Left ventricle myocardium superior (tissue), 1 donor: ENCODE results near the gene HOXB8. TPM values are rescaled to one million over a fixed set of nuclear protein-coding genes. Genes with fewer than 3 reads are reported as not detected.

ENCODE experiments used
- ATAC-seq: fragments of 200-7000 bp; cut with Tn5 transposase; one replicate; pipeline ENCODE4 v1.9.1; 2020; ENCODE audit warnings: mild to moderate bottlenecking, moderate library complexity
- DNase-seq: peaks from one replicate; pipeline ENCODE4 v3.0.0-alpha.2; 2020
- intact Hi-C: fragments of 100-400 bp; cut with micrococcal nuclease; formaldehyde crosslinking; loops from one replicate; pipeline ENCODE4 v1.11.0; 2022
- total RNA-seq: library from RNA; stranded (reverse); fragmentation: NEBNext Ultra II Directional; extraction: Animal tissue kit (Norgen Biotek cat#: 25700); gene quantifications from one replicate; pipeline ENCODE4 v1.2.1, GENCODE V29; 2021
- donor health status: DM: no; HTN: yes; CAD: no; lungs with severe emphysema.

Gene HOXB8
- total RNA-seq, 1 donor from 2014 or later: not detected

DNA sequence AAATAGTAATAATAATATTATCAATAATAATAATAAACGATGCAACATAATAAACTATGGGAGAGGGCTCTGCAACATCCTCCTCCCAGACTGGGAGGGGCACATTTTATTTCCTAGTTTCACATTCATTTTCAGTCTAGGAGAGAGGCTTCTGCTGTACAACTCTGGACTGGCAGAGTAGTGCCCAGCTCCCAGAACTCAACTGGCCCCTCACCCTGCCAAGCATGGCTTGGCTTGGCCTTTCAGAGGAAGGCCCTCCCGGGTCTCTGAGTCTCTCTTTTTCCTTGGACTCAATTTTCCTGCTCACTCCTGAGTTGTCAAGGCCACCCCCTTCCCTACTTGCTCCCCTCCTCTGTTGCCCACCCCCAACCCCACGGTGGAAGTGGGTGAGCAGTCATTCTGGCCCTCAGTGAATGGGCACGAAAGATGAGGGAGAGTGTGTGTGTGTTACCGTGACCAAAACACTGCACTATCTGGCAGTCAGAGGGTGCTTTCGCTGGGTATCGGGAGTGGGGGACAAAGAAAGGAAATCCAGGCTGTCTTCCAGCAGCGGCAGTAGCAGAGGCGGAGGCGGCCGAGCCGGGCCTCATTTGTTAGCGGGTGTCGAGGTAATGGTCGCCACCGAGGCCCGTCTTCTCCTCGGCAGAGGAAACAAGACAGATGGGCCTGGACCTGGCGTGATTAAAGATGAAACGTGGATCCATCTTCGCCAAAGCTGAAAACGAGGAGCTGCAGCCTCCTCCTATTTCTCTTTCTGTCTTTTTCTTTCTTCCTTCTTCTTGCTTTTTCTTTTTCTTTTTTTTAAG, 39.2 kb downstream of the HOXB8 start:
- ATAC-seq (no peak), DNase-seq (no peak)
- intact Hi-C loops: no loop called here

DNA sequence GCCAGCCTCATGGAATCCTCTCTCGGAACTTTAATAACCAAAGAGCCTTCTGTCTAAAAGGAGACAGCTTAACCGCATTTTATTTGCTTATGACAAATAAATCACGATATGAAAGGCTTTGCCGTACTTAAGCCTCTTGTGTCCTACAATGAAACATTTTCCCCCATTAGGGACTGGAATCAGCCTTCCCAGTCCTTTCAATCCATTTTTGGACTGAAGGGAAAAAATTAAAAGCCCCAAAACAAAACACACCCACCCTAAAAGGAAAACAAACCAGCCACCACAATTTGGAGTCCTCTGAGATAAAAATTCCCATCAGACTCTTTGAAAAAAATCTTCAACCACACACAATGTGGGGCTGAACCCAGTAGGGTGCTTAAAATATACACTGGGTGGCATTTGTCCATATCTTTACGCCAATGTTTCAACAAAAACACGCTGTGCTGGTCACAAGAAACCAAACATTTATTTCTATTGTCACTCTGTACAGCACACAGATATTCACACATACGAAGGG, 40.0 kb downstream of the HOXB8 start:
- DNase-seq (no peak), ATAC-seq (no peak)
- intact Hi-C loops: no loop called here

DNA sequence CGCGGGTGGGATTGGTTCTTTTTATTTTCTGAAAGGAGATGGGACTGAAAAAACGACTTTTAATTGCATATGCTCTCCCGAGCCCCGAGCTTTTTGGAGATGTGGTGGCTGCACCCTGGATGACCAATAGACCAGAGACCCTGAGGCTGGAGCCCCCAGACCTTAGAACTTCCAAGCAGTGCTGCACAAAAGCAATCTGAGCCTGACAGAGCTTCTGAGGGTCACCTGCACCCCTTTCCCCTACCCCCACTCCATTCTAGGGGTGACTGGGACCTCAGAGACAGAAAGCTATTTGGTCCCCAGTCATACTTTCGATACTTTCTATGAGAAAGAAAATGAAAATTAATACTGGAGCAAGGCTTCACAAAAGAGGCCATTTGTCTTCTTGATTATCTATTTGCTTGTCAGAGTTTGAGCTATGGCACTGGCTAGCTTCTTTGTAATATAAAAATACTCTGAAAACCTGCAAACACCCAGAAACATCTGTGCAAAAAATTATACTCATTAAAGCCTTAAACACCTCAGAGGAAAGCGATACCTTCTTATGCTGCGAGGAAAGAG, 40.5 kb downstream of the HOXB8 start:
- no peak for DNase-seq
- ATAC-seq: no peak
- intact Hi-C loops: no loop called here

DNA sequence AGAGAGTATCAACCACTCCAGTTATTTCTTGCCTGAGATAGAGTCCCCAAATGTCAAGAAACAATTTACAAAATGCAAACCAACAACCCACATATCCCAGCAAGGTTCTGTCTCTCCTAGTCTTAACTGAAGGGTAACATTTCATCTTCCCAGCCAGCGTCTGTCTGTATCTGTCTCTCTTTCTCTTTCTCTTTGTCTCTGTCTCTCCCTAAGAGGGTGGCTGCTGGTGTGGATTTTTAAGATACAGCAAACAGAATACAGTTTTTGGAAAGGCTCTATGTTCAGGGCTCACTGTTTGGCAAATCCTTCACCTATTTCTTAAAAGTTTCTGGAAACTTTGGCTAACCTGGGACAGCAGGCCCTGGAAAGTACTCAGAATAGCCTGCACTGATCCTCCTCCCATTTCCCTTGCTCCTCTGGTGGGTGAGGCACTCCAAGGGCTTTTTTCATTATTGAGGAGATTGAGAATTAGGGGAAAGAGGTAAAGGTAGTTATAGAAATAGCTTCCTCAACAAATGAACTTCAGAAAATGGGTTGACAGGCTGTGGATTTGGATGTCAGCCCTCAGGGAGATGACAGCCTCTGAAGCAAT, 43.2 kb downstream of the HOXB8 start:
- DNase-seq: no peak
- intact Hi-C loops: no loop called here
- ATAC-seq: no peak

DNA sequence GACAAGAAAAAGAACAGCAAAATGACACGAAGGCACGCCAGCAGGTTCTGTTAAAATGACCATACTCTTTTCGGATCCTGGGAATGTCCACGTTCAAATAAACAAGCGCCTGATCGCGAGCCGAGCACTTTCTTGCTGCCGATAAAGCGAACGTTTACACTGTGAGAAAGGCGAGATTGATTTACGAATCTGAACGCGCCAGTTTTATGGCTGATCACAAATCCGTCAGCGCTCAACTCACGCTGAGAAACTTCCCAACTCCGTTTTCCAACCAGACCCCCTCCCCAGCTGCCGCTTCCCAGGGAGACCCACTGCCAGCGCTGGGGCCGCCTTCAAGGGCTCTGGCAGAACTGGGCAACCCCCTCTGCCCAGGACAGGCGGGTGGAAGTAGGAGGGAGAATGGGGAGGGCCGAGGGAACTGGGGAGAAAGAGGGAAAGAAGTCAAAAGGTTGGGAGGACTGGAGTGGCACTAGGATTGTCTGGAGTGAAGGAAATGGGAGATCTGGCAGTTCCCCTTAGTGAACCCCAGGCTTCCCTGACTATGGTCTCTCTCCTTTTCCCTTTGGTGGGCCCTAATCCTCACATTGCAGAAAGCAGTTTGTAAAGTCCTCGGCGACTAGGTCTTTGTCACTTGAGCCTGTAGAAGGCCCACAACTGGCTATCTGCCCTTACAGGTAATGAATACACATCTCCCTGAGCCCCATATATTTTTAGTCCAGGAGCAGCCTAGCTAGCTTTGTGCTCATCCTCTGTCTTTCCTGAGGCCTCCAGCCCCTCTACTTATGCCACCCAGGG, 43.9 kb downstream of the HOXB8 start:
- DNase-seq (no peak), ATAC-seq (no peak)
- intact Hi-C loops: no loop called here

DNA sequence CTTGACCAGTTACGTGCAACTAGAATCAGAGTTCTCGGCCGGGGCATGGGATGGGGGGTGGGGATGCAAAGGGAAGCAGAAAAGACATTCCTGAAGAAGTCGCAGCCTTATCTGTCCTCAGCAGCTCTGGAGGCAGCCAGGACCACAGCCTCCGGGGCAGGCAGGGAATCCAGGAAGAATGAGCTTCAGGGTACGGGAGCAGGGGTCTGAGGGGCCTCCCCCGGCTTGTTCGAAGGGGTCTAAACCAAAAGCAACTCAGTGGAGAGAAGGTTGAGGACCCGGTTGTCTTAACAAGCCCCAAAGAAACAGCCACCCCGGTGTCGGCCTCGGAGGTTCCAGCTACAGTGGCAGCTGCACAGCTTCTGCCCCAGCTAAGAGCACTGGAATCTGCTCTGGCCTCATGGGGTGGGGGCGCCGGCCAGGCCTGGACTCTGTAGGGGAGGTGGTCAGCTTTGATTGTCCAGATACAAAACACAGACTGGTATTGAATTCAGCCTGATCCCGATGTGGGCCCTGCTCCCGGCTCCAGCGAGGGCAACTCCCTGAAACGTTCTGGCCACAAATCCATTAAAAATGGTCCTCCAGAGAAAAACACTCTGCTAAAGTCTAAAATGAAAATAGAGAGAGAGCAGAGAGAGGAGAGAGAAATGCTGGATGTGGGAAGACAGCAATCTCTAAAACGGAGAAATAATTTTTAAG, 44.6 kb downstream of the HOXB8 start:
- intact Hi-C loops: no loop called here
- DNase-seq (no peak), ATAC-seq (no peak)

DNA sequence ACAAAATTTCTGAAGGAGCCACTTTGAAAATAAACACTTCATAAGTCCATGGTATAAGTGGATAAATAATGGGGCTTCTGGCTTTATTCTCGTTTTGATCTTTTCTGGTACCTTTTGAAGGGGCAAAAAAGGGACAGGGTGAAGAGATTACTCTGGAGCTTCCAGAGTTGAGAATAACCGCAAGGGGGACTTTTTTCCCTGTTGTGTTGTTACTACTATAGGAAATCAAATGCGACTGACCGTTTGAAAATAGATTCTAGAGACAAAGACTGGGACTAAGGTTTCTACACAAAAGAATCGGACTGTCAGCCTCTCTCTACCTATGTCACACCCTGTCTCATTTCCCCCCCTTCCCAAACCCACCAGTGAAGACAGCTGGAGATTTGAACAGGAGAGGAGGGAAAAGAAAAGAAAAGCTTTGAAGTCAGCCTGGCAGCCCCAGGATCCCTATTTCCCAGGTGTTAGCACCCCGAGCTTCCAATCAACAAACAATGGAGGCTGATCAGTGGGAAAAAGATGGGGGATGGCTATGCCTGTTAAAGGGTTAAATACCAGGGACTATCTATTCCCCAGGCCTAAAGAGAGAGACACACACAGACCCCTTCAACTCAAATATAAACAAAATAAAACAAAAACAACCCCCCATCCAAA, 45.3 kb downstream of the HOXB8 start:
- intact Hi-C loops: no loop called here
- ATAC-seq: no peak
- DNase-seq: no peak

DNA sequence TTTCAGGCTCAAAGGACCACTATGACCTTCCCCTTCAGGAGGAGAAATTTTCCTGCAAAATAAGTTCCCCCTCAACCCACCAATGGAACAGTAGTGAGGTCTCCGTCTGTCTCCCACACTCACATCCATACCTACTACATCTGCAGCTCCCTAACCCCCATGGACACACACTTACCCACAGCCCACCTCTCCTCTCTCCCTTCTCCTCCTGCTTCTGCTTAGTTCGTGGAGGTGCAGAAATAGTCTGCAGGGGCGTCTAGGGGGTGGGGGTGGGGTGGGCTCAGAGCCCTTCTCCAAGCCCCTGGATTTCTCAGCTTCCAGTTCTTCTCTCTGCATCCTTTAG, 45.9 kb downstream of the HOXB8 start:
- intact Hi-C loops: no loop called here
- no peak for DNase-seq
- ATAC-seq: no peak

DNA sequence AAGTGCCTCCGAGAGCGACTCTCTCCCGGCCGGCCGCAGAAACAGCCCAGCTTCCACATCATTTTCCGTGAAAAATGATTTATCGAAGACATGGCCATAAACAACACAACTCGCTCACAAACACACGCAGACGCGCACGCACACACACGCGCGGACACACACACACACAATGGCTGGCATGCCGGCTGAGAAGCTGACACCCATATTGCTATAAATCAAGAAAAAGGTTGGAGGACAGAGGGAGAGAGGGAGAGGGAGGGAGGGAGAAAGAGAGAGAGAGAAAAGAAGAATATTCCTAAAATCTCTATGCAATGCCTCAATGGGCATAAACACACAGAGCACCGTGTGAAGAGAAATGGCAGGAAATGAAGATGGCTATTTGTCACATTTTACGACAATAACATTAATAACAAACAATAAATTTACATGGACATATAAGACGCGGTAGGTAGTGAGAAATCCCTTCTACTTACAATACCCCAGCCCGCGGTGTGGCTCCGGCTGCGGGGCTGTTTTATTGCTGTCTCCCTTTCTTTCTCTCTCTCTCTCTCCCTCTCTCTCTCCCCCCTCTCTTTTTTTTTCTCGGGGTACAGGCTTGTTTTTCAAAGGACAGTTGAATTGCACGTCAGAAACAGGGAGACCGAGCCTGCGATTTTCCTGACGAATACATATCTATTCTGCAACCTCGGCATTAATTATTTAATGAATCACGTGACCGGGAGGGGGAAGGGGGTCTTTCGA, 46.4 kb downstream of the HOXB8 start:
- ATAC-seq (no peak), DNase-seq (no peak)
- intact Hi-C loops: no loop called here

DNA sequence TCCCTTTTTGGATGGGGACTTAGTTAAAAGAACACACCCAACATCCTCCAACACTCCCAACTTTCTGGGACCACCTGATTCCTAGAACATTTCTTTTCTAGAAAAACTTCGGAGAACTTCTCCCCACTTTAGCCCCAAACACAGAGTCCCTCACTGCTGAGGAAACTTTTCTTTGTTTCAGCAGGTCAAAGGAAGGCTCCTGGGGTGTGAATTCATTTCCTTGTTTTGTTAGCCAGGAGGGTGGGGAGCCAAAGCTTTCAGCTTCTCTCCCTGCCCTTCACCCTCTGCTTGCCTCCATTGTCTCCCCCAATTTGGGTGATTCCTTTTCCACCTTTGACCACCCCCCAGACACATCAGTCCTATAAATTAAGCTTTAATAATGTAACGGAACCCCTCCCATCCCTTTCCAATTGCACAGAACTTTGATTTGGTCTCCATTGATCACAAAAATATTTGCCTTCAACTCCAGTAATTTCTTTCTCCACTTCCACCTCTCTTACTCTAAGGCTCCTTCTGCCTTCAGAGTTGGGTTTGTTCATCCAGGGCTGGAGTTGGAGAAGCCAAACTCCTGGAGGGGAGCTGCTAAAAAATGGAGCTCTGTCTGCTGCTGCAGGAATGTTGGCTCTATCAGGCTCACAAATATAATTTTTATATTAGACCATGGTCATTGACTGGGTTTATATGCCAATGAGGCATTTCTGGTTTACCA, 47.3 kb downstream of the HOXB8 start:
- intact Hi-C loops: no loop called here
- ATAC-seq (no peak), DNase-seq (no peak)

DNA sequence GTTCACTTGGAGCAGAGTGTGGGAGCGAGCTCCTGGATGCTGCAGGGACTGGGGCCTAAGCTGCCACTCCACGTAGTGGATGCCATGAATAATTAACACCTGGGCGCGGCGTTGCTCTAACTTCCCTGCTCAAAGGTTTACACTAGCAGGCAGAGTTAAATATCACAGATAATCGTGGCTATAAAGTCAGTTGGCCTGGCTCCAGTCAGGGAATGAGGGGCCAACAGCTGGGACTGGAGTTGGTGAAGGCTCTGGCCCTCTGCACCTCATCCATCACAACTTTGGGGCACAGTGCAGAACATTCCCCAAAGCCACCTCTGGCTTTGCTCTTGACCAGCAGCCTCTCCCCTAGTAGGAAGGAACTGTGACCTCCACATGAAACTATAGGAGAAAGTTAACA, 47.9 kb downstream of the HOXB8 start:
- ATAC-seq (no peak), DNase-seq (no peak)
- intact Hi-C loops: no loop called here

DNA sequence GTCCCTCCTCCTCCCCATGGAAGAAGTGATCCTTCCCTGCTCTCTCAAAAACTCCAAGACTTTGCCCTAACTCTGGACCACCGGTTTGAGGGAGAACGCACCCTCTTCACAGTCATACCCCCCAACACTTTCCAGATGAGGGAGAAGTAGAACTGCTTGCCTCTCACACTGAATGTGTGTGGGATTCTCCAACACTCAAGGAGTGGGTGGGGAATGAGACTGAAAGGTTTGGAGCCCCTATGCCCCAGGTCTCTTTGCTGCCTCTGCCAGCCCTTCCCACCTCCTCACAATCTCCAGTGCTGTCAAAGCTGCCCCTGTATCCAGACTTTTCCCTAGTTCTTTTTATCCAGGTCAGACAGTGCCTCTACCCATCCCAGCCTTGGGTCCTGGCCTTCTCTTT, 48.4 kb downstream of the HOXB8 start:
- DNase-seq: no peak
- no peak for ATAC-seq
- intact Hi-C loops: no loop called here

DNA sequence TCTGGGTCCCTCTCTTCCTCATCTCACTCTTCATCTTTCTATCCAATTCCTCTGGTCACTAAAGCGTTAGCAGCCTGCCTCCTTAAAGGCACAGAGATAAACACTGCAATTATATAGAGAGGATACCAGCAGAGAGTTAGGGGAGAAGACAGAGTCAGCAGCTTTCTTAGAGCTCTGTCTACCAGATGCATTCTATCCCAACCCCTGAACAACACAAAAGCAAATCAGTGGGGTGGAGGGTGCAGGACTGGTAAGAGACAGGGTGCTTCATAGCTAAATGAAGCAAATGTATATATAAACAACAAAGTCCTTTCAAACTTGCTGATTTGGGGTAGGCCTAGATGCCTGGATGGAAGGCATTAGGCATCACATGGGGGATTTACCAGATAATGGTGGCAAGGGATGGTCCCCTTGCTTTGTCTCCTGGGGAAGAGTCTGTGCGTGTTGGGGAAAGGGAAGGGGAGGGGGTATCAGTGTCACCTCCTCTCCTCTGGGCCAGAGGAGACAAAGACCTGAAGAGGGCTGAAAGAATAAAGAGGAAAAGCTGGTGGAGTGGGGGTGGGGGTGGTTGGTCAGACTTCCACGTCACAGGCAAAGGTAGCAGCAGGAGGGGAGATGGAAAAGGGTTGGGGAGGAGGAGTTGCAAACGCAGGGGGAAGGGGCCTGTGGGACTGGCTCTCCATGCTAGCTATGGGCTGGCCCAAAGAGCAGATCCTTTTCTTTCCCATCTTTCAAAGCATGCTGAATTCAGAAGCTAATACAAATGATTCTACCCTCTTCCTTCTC, 49.0 kb downstream of the HOXB8 start:
- intact Hi-C loops: no loop called here
- DNase-seq: no peak
- no peak for ATAC-seq

DNA sequence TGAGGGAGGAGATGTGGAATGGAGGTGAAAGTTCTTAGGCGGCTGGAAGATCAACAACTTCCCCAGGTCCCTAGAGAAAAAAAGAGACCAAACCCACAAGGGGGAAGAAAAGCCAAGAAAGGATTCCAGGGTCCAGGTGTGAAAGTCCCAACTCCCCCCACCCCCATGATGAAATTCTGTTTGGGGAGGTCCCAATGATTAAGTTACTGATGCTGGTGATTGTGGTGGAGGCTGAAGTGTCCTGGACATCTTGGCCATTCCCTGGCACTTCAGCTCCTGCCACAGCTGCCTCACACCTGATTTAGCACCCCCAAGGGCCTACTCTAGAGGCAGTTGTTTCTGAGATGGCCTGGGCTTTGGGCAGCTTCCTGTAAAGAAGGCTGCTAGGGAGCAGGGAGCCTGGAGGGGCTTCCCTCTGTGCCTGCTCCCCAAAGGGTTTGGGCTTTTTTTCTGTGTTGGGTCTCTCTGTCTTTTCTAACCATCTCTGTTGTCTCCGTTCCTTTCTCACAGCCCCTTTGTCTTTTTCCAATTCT, 50.0 kb downstream of the HOXB8 start:
- ATAC-seq: no peak
- intact Hi-C loops: no loop called here
- no peak for DNase-seq

DNA sequence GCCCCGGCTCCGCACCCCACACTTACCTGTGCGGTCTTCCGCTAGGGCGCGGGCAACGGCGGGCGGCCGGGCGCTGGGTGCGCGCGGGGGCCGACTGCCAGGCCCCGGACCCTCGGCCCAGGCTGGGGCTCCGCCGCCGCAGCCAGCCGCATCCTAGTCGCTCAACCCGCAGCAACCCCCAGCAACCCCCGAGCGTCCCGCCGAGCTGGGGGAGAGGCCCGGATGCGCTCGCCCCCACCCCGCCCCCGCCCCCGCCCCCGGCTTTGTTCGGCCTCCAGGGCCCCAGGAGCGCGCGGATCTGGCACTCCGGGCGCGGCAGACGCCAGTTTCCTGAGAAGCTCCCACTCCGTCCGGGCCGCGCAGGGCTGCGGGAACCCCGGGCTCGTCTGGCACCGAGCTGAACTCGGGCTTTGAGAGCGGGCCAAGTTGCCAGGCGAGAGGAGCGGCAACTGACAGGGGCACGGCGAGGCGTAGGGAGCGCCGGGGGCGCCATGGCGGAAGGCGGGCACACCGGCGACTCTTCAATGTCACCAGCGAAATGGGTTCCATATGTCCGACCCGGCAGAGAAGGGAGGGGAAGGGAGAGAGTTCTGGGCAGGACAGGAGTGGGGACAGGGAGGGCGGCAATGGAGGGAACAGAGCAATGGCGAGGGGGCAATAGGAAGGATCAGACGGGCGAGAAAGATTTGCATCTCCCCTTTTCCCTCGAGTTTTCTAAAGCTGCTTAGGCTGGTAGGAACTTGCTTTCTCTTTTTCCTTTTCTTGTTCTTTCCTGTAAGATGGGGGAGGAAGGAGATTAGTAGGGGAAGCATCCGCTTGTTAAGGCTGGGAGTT, 50.7 kb downstream of the HOXB8 start:
- intact Hi-C loops: no loop called here
- ATAC-seq: no peak
- DNase-seq: no peak

DNA sequence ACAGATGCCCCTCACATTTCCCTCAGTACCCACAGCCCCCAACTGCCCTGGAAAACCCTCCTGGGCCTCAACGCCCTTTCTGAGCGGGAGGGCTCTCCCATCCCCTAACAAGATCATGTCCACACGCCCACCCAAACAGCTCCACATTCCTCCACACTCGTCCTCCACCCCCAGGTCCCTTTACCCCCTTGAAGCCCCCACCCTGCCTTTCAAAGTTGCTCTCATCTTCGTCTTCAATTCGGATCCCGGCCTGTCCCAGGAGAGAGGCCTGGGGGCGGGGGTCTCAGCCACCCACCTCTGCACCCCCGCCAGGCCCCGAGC, 51.3 kb downstream of the HOXB8 start:
- intact Hi-C loops: no loop called here
- ATAC-seq (no peak), DNase-seq (no peak)
